ENCODE results near the gene SLC23A1. TPM values are rescaled to one million over a fixed set of nuclear protein-coding genes. Genes with fewer than 3 reads are reported as not detected.

Gene SLC23A1
- total and polyA plus RNA-seq, 7 donors = 0.03 TPM; not detected in 6

DNA sequence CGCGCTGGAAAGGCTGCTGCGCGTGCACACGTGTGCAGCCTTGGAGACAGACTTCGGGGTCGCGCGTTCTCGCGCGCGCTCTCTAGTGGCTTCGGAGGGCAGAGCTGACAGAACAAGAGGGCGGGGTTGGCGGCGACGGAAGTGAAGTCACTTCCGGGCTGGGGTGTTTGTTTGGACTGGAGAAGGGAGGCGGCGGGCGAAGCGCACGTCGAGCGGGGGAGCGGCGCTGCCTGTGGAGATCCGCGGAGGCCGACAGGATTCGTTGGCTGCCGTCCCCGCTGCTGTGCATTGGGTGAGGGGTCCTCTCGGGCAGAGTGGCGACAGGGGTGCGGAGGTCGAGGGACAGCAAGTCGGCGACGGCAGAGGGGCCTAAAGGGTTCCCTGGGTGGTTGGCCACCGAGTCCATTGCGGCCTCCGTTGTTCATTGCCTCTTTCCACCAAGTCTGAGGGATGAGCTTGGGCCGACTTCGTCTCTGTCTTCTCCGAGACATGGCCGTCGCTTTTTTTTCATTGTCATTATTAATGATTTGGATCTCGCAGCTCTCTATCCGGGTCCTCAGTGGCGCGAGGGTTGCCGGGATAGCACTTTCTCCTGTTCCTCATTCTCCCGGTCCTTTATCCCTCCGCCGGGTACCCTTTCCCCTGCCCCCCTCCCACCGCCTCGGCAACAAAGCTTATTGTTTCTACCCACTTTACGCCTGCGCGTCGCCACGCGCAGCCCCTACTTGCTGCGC lies 41.2 kb downstream of the SLC23A1 start, which contains the start of gene PAIP2:
Gene PAIP2 (plus strand): TSS at position 166 of the 734 bp plus-strand sequence. CDS start 21,931 bp downstream, outside the sequence.
- ATAC-seq = peak; percentile 96 to 97 (median 96)
- peak; percentile 98 to 99 for DNase-seq
- WGBS, 3 donors = 0% methylated on average over 55 to 66 of the region's 66 CpGs
- H3K4me3 ChIP-seq = peak within 1 kb of the TSS; percentile 98
- peak within 1 kb of the TSS; percentile 100 for H3K27ac ChIP-seq
- TF ChIP-seq, protein P1, sequence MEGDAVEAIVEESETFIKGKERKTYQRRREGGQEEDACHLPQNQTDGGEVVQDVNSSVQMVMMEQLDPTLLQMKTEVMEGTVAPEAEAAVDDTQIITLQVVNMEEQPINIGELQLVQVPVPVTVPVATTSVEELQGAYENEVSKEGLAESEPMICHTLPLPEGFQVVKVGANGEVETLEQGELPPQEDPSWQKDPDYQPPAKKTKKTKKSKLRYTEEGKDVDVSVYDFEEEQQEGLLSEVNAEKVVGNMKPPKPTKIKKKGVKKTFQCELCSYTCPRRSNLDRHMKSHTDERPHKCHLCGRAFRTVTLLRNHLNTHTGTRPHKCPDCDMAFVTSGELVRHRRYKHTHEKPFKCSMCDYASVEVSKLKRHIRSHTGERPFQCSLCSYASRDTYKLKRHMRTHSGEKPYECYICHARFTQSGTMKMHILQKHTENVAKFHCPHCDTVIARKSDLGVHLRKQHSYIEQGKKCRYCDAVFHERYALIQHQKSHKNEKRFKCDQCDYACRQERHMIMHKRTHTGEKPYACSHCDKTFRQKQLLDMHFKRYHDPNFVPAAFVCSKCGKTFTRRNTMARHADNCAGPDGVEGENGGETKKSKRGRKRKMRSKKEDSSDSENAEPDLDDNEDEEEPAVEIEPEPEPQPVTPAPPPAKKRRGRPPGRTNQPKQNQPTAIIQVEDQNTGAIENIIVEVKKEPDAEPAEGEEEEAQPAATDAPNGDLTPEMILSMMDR (IDR thresholded peaks at IDR 0.05) = peak; percentile 72
- no peaks in the 10 kb centered on the region for H3K27me3 ChIP-seq (ENCODE audit: insufficient read depth in 3 of 3, low read length in 2 of 3)
- peaks cover 0 to 4% of the 10 kb centered on the region in 2 donors for H3K36me3 ChIP-seq (ENCODE audit: insufficient read depth in 1 of 2, low read depth in 1 of 2)
- peaks cover 25% of the 10 kb centered on the region for H3K4me1 ChIP-seq
- intact Hi-C loops (cut with DNase I) = loop anchor here (5.0 kb wide), 3 partner anchors 40 to 50 kb away; partner anchors contain the start of gene MZB1 (in 1 of the 2)
- H3K9me3 ChIP-seq = no peaks in the 10 kb centered on the region

DNA sequence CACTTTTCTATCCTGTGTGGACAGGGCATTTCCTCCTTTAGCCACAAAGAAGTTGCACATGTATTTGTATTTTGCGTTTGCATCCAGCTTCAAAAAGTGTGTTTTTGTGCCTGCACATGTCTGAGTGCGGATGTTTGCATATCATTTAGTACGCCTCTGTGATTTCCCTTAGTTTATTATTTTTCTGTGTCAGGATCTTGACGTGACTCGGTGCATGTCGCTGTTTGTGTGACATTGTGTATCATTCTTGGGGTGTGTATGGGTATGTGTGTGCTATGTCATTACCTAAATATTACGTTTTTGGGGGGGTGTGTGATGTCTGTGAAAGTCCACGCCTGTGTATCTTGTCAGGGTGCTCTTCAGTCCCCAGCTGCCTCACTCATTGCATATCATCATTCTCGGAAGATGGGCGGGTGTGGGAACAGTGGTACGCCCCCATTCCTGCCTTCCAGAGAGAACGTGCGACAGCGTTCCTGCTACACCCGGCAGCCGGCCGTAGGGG lies 41.9 kb downstream of the SLC23A1 start:
- intact Hi-C loops (cut with DNase I) = loop anchor here (5.0 kb wide), 3 partner anchors 39 to 51 kb away; partner anchors contain the start of gene MZB1 (in 1 of the 2)
- H3K4me1 ChIP-seq = peaks cover 25% of the 10 kb centered on the region
- no peaks in the 10 kb centered on the region for H3K9me3 ChIP-seq
- peak overlapping the region; percentile 100 for H3K27ac ChIP-seq
- peaks cover 0 to 4% of the 10 kb centered on the region in 2 donors for H3K36me3 ChIP-seq (ENCODE audit: insufficient read depth in 1 of 2, low read depth in 1 of 2)
- 4 to 8% (median 5%) methylated on average over 15 to 17 of the region's 17 CpGs for WGBS, 3 donors
- H3K4me3 ChIP-seq = peak overlapping the region; percentile 98
- ATAC-seq (no peak), DNase-seq (no peak)
- no peaks in the 10 kb centered on the region for H3K27me3 ChIP-seq (ENCODE audit: insufficient read depth in 3 of 3, low read length in 2 of 3)
- TF ChIP-seq, protein P1 (IDR thresholded peaks at IDR 0.05) = no peak

DNA sequence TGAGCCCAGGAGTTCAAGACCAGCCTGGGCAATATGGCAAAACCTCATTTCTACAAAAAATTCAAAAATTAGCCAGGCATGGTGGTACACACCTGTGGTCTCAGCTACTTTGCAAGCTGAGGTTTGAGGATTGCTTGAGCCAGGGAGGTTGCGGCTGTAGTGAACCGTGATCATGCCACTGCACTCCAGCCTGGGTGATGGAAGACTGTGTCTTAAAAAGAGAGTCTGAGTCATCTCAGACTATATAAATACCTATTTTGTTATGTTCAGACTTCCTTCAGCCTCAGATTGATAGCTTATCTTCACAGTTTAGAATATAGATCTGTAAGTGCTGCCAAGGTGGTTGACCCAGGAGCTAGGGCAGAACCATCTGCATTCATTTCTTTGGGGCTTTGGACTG lies 43.0 kb downstream of the SLC23A1 start:
- TF ChIP-seq, protein P1 (IDR thresholded peaks at IDR 0.05) = no peak
- Histone ChIP-seq H3K27ac (no peak overlapping the region), H3K4me3 (no peak overlapping the region), H3K9me3 (no peaks in the 10 kb centered on the region), H3K36me3 (ENCODE audit: insufficient read depth in 1 of 2, low read depth in 1 of 2) (no peaks in the 10 kb centered on the region), H3K27me3 (ENCODE audit: insufficient read depth in 3 of 3, low read length in 2 of 3) (no peaks in the 10 kb centered on the region), H3K4me1 (peaks cover 25% of the 10 kb centered on the region)
- WGBS, 3 donors = 84 to 95% (median 84%) methylated on average over 2 of the region's 2 CpGs
- DNase-seq (no peak), ATAC-seq (no peak)
- intact Hi-C loops (cut with DNase I) = loop anchor here (5.0 kb wide), 3 partner anchors 38 to 52 kb away; partner anchors contain the start of gene MZB1 (in 1 of the 2)

DNA sequence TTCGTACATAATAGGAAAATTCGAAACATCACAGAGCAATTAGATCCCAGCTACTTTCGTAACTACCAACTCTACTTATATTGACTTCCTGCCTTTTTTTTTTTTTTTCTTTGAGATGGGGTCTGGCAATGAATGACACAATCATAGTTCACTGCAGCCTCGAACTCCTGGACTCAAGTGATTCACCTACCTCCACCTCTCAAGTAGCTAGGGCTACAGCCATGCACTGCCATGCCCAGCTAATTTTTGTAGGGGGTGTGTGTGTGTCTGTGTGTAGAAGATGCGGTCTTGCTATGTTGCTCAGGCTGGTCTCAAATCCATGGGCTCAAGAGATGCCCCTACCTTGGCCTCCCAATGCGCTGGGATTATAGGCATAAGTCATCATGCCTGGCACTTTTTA lies 47.3 kb downstream of the SLC23A1 start:
- WGBS, 3 donors = 59 to 68% (median 63%) methylated on average over 6 of the region's 6 CpGs
- intact Hi-C loops (cut with DNase I) = loop anchor here (5.0 to 10.0 kb wide), 2 partner anchors 34 to 761 kb away; partner anchors contain the start of gene HSPA9 (in 1 of the 2)
- Histone ChIP-seq H3K27ac (no peak overlapping the region), H3K36me3 (ENCODE audit: insufficient read depth in 1 of 2, low read depth in 1 of 2) (peaks cover 3 to 34% of the 10 kb centered on the region in 2 donors), H3K4me3 (no peak overlapping the region), H3K9me3 (no peaks in the 10 kb centered on the region), H3K27me3 (ENCODE audit: insufficient read depth in 3 of 3, low read length in 2 of 3) (no peaks in the 10 kb centered on the region), H3K4me1 (no peaks in the 10 kb centered on the region)
- TF ChIP-seq, protein P1 (IDR thresholded peaks at IDR 0.05) = no peak
- ATAC-seq = peak in 1 of 4 donors; percentile 34
- no peak for DNase-seq

Other genes with a start within 250 kb of the SLC23A1 start
- 10 to 100 TPM; 37.3 to 52.9 (median 39.4) TPM for gene SIL1, start 184.9 kb downstream of the SLC23A1 start, total RNA-seq
- gene SIL1, start 184.9 kb downstream of the SLC23A1 start, polyA plus RNA-seq = 10 to 100 TPM; 27.1 to 50.3 (median 47.8) TPM
- 100 to 1,000 TPM in 3 of 4 donors, 10 to 100 TPM in 1; 96.5 to 153 (median 134) TPM for gene MATR3, start 89.6 kb downstream of the SLC23A1 start, total RNA-seq
- gene MATR3, start 89.6 kb downstream of the SLC23A1 start, polyA plus RNA-seq = 100 to 1,000 TPM in 1 of 3 donors, 10 to 100 TPM in 2; 92.4 to 110 (median 97.1) TPM
- gene PAIP2, start 41.4 kb downstream of the SLC23A1 start, total RNA-seq = 100 to 1,000 TPM; 111 to 144 (median 116) TPM
- 100 to 1,000 TPM; 113 to 252 (median 143) TPM for gene PAIP2, start 41.4 kb downstream of the SLC23A1 start, polyA plus RNA-seq
- 1 to 10 TPM in 2 of 4 donors, under 1 TPM in 2; 0.57 to 1.2 (median 0.84) TPM for gene MZB1, start 6.6 kb upstream of the SLC23A1 start, total RNA-seq
- under 1 TPM; 0.03 to 0.25 (median 0.25) TPM for gene MZB1, start 6.6 kb upstream of the SLC23A1 start, polyA plus RNA-seq
- gene PROB1, start 11.8 kb upstream of the SLC23A1 start, total RNA-seq = 10 to 100 TPM; 42.3 to 86.7 (median 67.9) TPM
- 10 to 100 TPM; 15.2 to 31.3 (median 30.1) TPM for gene PROB1, start 11.8 kb upstream of the SLC23A1 start, polyA plus RNA-seq
- gene SPATA24, start 20.8 kb upstream of the SLC23A1 start, total RNA-seq = 10 to 100 TPM in 2 of 4 donors, 1 to 10 TPM in 2; 6.7 to 14.6 (median 10.6) TPM
- gene SPATA24, start 20.8 kb upstream of the SLC23A1 start, polyA plus RNA-seq = 10 to 100 TPM; 11.2 to 18.8 (median 18.3) TPM
- 10 to 100 TPM in 2 of 4 donors, 1 to 10 TPM in 2; 9.0 to 10.7 (median 10.2) TPM for gene DNAJC18, start 56.2 kb upstream of the SLC23A1 start, total RNA-seq
- 10 to 100 TPM in 2 of 3 donors, 1 to 10 TPM in 1; 2.6 to 14.5 (median 13.7) TPM for gene DNAJC18, start 56.2 kb upstream of the SLC23A1 start, polyA plus RNA-seq
- gene ECSCR, start 79.4 kb upstream of the SLC23A1 start, total RNA-seq = 10 to 100 TPM in 3 of 4 donors, 1 to 10 TPM in 1; 7.9 to 16.2 (median 12.3) TPM
- 10 to 100 TPM in 2 of 3 donors, 1 to 10 TPM in 1; 7.6 to 25.4 (median 23.0) TPM for gene ECSCR, start 79.4 kb upstream of the SLC23A1 start, polyA plus RNA-seq
- not detected for gene SMIM33, start 87.7 kb upstream of the SLC23A1 start, total RNA-seq
- not detected for gene SMIM33, start 87.7 kb upstream of the SLC23A1 start, polyA plus RNA-seq
- gene STING1, start 99.5 kb upstream of the SLC23A1 start, total RNA-seq = 10 to 100 TPM in 1 of 4 donors, 1 to 10 TPM in 3; 7.1 to 13.2 (median 8.4) TPM
- 1 to 10 TPM; 4.4 to 6.3 (median 4.8) TPM for gene STING1, start 99.5 kb upstream of the SLC23A1 start, polyA plus RNA-seq
- gene UBE2D2, start 178.0 kb upstream of the SLC23A1 start, total RNA-seq = 100 to 1,000 TPM; 156 to 175 (median 164) TPM
- gene UBE2D2, start 178.0 kb upstream of the SLC23A1 start, polyA plus RNA-seq = 100 to 1,000 TPM; 107 to 243 (median 126) TPM

Data from psoas muscle (tissue), 8 donors.